Progenitor cell of endocrine pancreas (in vitro differentiated cells): ENCODE measurements around the gene C18orf63. TPM values are rescaled to one million over a fixed set of nuclear protein-coding genes. Genes with fewer than 3 reads are reported as not detected.

Experiments
- DNase-seq: peaks from one replicate; pipeline ENCODE4 v3.0.0; 2021; ENCODE audit warnings: low spot score; ENCODE audit not compliant: unreplicated experiment
- H3K27ac Mint-ChIP-seq: 2 replicates; pipeline ENCODE4 v1.8.0; 2021; ENCODE audit warnings: mild to moderate bottlenecking, moderate library complexity, mixed read lengths
- H3K27me3 Mint-ChIP-seq: 2 replicates; pipeline ENCODE4 v1.8.0; 2021; ENCODE audit warnings: mixed read lengths
- H3K36me3 Mint-ChIP-seq: 2 replicates; pipeline ENCODE4 v1.8.0; 2022; ENCODE audit warnings: mixed read lengths; ENCODE audit not compliant: insufficient read depth
- H3K4me1 Mint-ChIP-seq: 2 replicates; pipeline ENCODE4 v1.8.0; 2021; ENCODE audit warnings: low read depth, mixed read lengths
- H3K4me3 Mint-ChIP-seq: 2 replicates; pipeline ENCODE4 v1.8.0; 2021; ENCODE audit warnings: low read depth, mild to moderate bottlenecking, moderate library complexity, mixed read lengths
- H3K9me3 Mint-ChIP-seq: 2 replicates; pipeline ENCODE4 v1.8.0; 2021; ENCODE audit warnings: low read depth, mixed read lengths
- total RNA-seq: library from RNA; stranded (reverse); gene quantifications from 2 replicates; pipeline ENCODE4 v1.2.1, GENCODE V29; 2021
- TF ChIP-seq, protein P1 (sequence below): fragments of 200-600 bp; sonication (generic); IDR thresholded peaks from one replicate; pipeline ENCODE4 v1.5.0; 2021; ENCODE audit warnings: antibody characterized with exemption, mild to moderate bottlenecking; ENCODE audit not compliant: unreplicated experiment

Gene C18orf63
- total RNA-seq, 1 donor from 2014 or later: not detected

DNA sequence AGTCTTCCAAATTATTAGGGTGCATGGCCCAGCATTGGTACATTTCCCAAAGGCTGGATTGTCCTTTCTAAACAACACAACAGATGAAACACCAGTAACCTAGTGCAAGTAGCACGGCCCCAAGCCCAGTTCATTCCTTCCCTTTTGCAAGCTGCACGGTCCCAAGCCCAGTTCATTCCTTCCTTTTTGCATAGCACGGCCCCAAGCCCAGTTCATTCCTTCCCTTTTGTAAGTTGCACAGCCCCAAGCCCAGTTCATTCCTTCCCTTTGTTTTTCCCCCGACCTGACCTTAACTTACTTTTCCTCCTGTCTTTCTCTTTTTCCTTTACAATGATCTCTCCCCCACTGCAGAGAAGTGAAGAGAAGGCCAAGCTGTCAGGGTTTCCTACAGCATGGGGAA is 60.9 kb downstream of the C18orf63 start:
- no peaks in the 10 kb centered on the region for H3K36me3 Mint-ChIP-seq
- TF ChIP-seq, protein P1, sequence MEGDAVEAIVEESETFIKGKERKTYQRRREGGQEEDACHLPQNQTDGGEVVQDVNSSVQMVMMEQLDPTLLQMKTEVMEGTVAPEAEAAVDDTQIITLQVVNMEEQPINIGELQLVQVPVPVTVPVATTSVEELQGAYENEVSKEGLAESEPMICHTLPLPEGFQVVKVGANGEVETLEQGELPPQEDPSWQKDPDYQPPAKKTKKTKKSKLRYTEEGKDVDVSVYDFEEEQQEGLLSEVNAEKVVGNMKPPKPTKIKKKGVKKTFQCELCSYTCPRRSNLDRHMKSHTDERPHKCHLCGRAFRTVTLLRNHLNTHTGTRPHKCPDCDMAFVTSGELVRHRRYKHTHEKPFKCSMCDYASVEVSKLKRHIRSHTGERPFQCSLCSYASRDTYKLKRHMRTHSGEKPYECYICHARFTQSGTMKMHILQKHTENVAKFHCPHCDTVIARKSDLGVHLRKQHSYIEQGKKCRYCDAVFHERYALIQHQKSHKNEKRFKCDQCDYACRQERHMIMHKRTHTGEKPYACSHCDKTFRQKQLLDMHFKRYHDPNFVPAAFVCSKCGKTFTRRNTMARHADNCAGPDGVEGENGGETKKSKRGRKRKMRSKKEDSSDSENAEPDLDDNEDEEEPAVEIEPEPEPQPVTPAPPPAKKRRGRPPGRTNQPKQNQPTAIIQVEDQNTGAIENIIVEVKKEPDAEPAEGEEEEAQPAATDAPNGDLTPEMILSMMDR: no peak
- no peak overlapping the region for H3K4me3 Mint-ChIP-seq
- peaks cover 3% of the 10 kb centered on the region for H3K27me3 Mint-ChIP-seq
- H3K4me1 Mint-ChIP-seq: no peaks in the 10 kb centered on the region
- DNase-seq: no peak
- H3K9me3 Mint-ChIP-seq: peaks cover 3% of the 10 kb centered on the region
- no peak overlapping the region for H3K27ac Mint-ChIP-seq

GRCh38 chr18:74377776-74378175 is 62.1 kb downstream of the C18orf63 start:
- no peak overlapping the region for H3K4me3 Mint-ChIP-seq
- TF ChIP-seq, protein P1: no peak
- no peaks in the 10 kb centered on the region for H3K27me3 Mint-ChIP-seq
- H3K36me3 Mint-ChIP-seq: no peaks in the 10 kb centered on the region
- no peak overlapping the region for H3K27ac Mint-ChIP-seq
- peaks cover 3% of the 10 kb centered on the region for H3K9me3 Mint-ChIP-seq
- no peaks in the 10 kb centered on the region for H3K4me1 Mint-ChIP-seq
- DNase-seq: no peak

- no peak for DNase-seq
- Mint-ChIP-seq H3K4me3 (no peak overlapping the region), H3K36me3 (no peaks in the 10 kb centered on the region), H3K4me1 (no peaks in the 10 kb centered on the region), H3K27ac (no peak overlapping the region), H3K27me3 (no peaks in the 10 kb centered on the region), H3K9me3 (peaks cover 3% of the 10 kb centered on the region)
- TF ChIP-seq, protein P1: no peak
Measured at GRCh38 chr18:74378179-74378682, 62.6 kb downstream of the C18orf63 start.

- TF ChIP-seq, protein P1: no peak
- H3K27ac Mint-ChIP-seq: no peak overlapping the region
- H3K27me3 Mint-ChIP-seq: no peaks in the 10 kb centered on the region
- no peak overlapping the region for H3K4me3 Mint-ChIP-seq
- H3K36me3 Mint-ChIP-seq: no peaks in the 10 kb centered on the region
- no peak for DNase-seq
- H3K4me1 Mint-ChIP-seq: no peaks in the 10 kb centered on the region
- peaks cover 3% of the 10 kb centered on the region for H3K9me3 Mint-ChIP-seq
Measured at GRCh38 chr18:74380916-74381315, 65.3 kb downstream of the C18orf63 start.

GRCh38 chr18:74381621-74382295 is 66.1 kb downstream of the C18orf63 start:
- Mint-ChIP-seq H3K27me3 (no peaks in the 10 kb centered on the region), H3K36me3 (no peaks in the 10 kb centered on the region), H3K4me1 (no peaks in the 10 kb centered on the region), H3K9me3 (peaks cover 3% of the 10 kb centered on the region), H3K27ac (no peak overlapping the region), H3K4me3 (no peak overlapping the region)
- TF ChIP-seq, protein P1: no peak
- DNase-seq: no peak
